Stimulated activated CD8-positive, alpha-beta memory T cell treated with anti-CD3 and anti-CD28 coated beads, Interleukin-15, amount 100 ng/mL, for 24 hours (primary cell): ENCODE data around the gene DMRT1.

Experiments
- DNase-seq: peaks from one replicate; pipeline ENCODE4 v3.0.0-alpha.2; 2020; ENCODE audit warnings: low read depth

The DMRT1 gene

DNA sequence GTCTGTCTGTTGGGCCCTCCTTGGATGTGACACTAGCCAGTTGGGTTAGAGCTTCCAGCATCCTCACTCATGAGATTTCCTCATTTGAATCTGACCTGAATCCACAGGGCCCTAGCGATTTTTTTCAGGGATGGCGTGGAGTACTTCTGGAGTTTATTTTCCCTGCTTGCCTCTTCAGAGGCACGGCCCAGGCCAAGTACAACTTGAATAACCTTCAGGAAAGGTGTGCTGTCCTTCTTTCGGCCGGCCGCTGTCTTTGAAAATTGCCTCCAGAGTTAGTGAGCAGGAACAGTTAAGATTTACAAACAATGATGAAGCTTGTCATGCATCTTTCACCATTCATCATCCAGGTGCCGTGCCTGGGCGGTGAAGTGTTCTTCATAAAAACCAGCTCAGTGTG lies 85.5 kb downstream of the DMRT1 start:
- DNase-seq, result no peak

GRCh38 chr9:928363-929042 lies 87.0 kb downstream of the DMRT1 start:
- DNase-seq, result no peak

- no peak for DNase-seq
These were observed 88.2 kb downstream of the DMRT1 start for GRCh38 chr9:929719-930118.

- DNase-seq, result no peak
These were observed 91.9 kb downstream of the DMRT1 start for GRCh38 chr9:933356-933755.

GRCh38 chr9:935348-935965 lies 94.0 kb downstream of the DMRT1 start:
- no peak for DNase-seq

GRCh38 chr9:942805-943580 lies 101.5 kb downstream of the DMRT1 start:
- DNase-seq, result no peak

GRCh38 chr9:947985-948384 lies 106.5 kb downstream of the DMRT1 start:
- no peak for DNase-seq

DNA sequence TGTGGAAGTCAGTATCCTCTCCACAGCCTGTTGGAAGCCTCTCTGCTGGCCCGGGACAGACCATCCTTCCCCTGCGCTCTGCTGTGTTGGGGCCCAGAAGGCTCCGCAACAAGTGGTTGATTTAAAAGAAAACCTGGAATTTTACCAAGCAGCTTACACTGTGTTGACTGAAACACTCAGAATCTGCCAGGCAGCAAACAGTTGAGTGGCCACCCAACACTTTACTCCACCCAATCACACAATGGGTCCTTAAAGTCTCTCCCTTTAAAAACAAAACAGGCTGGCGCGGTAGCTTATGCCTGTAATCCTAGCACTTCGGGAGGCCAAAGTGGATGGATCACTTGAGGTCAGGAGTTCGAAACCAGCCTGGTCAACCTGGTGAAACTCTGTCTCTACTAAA lies 107.0 kb downstream of the DMRT1 start:
- DNase-seq, result no peak

DNA sequence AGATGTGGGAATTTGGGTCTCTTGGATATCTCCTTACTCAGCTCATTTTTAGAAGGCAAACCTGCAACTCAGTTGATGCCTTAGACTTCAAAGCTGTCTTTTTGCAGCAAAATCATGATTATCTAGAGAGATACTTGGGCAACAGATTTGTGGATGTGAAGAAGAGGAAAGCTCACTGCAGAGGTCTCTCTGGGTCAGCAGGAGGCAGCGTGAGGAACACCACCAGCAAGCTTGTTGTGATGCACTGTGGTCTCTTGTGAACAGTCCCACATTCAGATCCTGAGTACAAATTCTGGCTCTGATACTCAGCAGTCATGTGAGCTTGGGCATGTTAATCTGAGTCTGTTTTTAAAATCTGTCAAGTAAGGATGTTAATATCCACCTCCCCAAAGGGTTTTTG lies 108.6 kb downstream of the DMRT1 start:
- DNase-seq, result no peak

DNA sequence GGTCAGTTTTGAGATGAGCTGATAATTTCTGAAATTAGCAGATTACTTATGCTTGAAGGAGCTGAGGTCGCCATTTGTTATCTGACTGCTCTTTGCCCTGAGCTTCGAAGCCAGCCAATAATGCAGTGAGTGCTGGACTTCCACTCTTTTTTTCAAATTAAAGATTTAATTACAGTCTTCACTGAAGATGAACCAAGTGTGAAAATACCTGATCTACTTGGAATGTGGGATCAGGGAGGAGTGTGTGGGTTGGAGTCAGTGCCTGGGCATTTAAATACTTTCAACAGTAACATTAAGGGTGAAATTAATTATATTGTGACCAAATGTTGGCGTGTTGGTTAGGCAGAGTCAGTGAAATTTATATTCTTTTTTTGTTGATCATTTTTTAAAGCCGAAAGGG lies 111.0 kb downstream of the DMRT1 start:
- DNase-seq, result no peak

DNA sequence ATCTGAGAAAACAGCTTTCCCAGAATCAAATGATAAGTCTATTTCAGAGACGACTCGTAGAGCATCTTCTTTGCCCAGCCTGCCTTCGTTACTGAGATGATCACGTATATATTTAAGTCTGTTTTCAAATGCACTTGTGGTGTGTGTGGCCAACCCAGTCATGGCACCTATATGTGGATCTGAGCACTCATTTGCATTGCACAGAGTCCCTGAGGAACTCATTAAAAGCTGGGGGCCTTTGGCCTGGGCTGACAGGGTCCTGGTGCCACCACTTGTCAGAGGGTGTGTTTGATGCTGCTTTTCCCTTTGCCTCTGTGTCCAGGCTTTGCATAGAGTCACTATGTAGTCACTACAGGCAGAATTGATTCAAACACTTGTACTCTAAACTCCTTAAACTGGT lies 117.6 kb downstream of the DMRT1 start:
- no peak for DNase-seq

DNA sequence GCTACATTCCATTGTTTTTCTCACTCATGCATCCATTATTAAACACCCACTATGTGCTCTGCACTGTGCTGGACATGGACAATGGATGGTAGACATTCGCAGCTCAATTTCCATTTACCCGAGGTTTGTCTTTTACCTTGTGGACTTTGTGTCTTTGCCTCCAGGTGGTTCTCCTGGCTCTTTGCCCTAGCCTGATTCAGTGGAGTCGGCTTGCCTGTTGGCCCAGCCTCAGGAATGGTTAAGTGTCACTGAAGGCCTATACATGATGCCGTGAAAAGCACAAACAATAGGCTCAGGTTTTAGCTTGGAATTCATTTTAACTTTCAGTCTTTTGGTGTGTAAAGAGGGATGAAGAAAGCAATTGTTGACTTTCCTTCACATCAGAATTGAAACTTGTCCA lies 118.4 kb downstream of the DMRT1 start:
- no peak for DNase-seq

- DNase-seq, result no peak
These were observed 120.5 kb downstream of the DMRT1 start for GRCh38 chr9:962023-962422.

DNA sequence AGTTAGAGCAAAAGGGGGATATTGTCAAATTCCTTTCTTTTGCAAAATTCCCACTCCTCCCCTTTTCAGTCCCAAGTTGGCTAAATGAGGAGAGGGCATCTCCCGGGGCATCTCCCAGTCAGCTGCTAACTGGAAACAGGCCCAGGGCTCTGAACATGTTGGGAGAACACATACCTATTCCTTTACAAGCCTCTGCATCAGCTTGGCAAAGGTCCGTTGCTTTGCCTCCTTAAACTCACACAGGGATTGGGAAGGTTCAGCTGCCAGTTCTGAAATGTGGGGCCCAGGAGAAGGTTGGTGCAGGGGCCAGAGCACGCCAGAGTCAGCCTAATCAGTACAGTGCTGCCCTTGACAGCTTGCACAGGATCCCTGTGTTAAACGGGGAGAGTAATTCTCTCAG lies 124.0 kb downstream of the DMRT1 start:
- DNase-seq, result no peak

- DNase-seq, result no peak
These were observed 125.4 kb downstream of the DMRT1 start for GRCh38 chr9:966870-967269.

- no peak for DNase-seq
These were observed 125.9 kb downstream of the DMRT1 start for GRCh38 chr9:967436-967835.

GRCh38 chr9:967903-968641 lies 126.6 kb downstream of the DMRT1 start:
- no peak for DNase-seq

DNA sequence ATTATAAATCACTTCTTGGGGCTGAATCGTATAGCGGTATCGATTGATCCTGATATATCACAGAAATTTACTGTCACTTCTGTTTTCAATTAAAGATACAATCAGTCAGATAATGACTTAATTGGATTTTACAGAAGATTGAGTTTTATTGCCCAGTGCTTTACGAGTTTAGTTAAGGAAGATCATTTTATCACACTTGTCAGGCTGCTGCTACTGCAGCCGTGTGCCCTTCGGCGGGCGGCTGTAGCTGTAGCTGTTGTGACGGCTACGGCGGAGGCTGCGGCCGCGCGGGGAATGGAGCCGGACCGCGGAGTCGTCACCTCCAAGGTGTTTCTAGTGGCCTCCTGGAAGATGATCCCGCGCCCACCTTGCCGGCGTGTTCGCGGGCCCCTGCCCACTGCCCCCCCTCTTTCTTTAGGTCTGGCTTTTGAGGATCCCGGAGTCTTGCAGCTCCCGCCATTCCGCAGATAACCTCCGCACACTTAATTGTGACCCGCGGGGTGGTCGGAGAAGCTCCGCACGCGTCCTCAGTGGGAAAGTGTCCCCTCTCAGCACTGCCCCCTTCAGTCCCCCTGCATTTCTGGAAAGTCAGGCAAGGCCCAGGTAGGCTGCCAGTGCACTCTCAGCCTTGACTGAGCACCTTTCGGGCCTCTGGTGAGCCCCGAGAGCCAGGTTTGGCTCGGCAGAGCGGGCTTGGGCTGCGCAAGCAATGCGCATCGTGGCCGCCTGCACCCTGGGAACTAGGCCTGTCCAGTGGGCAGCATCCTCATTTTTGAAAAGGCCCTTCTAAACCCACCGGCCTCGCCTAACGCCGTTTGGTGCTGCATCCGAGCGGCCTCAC lies 128.0 kb downstream of the DMRT1 start:
- no peak for DNase-seq

DNA sequence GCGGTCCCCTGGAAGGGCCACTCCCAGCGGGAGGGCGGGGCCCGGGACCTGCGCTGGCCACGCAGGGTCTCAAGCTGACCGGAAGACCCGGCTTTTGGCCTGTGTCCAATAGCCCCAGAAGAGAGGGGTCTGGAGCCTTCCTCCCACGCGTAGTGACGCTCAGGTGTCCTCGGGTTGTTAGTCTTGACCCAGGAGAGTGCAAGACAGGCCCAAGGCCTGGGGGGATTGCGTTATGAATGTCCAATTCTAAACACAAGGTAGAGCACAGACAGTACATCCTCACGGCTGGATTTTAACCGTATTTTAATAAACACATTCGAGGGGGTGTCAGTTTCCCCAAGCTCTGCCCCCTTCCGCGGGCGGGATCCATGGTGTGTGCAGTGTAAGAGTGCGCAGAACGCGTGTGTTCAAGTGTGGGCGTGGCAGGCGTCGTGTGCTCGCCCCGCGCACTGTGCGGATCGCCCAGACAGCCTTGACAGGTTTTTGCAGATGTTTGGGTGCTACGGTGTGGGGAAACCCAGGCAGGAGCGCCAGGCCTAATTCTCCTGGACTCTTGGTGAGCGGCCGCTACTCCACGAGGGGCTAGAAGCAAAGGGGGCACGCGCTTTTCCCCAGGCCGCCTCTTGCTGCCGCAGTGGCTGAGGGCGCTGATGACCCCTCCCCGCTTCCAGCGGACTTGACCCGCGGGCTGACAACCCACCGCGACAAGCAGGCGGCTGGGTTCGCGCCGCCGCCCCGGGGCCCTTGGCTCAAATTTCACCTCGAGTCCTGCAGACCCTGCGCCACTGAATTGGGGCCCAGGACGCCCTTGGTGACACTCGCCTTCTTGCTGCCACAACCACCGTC lies 128.9 kb downstream of the DMRT1 start:
- no peak for DNase-seq

- DNase-seq, result no peak
These were observed 130.5 kb downstream of the DMRT1 start for GRCh38 chr9:971901-972500.
